ENCODE measurements around the gene BPGM. TPM values are rescaled to one million over a fixed set of nuclear protein-coding genes. Genes with fewer than 3 reads are reported as not detected.

The BPGM gene
- total RNA-seq, 1 donor from 2014 or later = 14.8 TPM

- Histone ChIP-seq H3K36me3 (no peaks in the 10 kb centered on the region), H3K27me3 (no peaks in the 10 kb centered on the region), H3K9me3 (no peaks in the 10 kb centered on the region), H3K4me1 (no peaks in the 10 kb centered on the region), H3K27ac (no peak overlapping the region), H3K4me3 (no peak overlapping the region)
- DNase-seq = no peak
- intact Hi-C loops (cut with DNase I) = no loop called here
- ATAC-seq = peak; percentile 28
- TF ChIP-seq CTCF (IDR thresholded peaks at IDR 0.05) = no peak
Observed at GRCh38 chr7:134710511-134710853, 63.8 kb downstream of the BPGM start.

GRCh38 chr7:134710854-134711624, 64.4 kb downstream of the BPGM start:
- no peak overlapping the region for H3K27ac ChIP-seq
- no peak overlapping the region for H3K4me3 ChIP-seq
- no peaks in the 10 kb centered on the region for H3K27me3 ChIP-seq
- no peaks in the 10 kb centered on the region for H3K9me3 ChIP-seq
- ATAC-seq (peak; percentile 19), DNase-seq (no peak)
- H3K4me1 ChIP-seq = no peaks in the 10 kb centered on the region
- intact Hi-C loops (cut with DNase I) = no loop called here
- TF ChIP-seq CTCF (IDR thresholded peaks at IDR 0.05) = no peak
- H3K36me3 ChIP-seq = no peaks in the 10 kb centered on the region

- no peak for DNase-seq
- no peaks in the 10 kb centered on the region for H3K36me3 ChIP-seq
- intact Hi-C loops (cut with DNase I) = no loop called here
- no peaks in the 10 kb centered on the region for H3K9me3 ChIP-seq
- ATAC-seq = no peak
- H3K4me1 ChIP-seq = no peaks in the 10 kb centered on the region
- no peak for TF ChIP-seq CTCF (IDR thresholded peaks at IDR 0.05)
- H3K27ac ChIP-seq = no peak overlapping the region
- no peaks in the 10 kb centered on the region for H3K27me3 ChIP-seq
- no peak overlapping the region for H3K4me3 ChIP-seq
Observed at GRCh38 chr7:134712196-134712595, 65.5 kb downstream of the BPGM start.

GRCh38 chr7:134714470-134715205, 68.0 kb downstream of the BPGM start:
- no peak for DNase-seq
- ATAC-seq = no peak
- no peaks in the 10 kb centered on the region for H3K4me1 ChIP-seq
- intact Hi-C loops (cut with DNase I) = no loop called here
- no peak for TF ChIP-seq CTCF (IDR thresholded peaks at IDR 0.05)
- no peaks in the 10 kb centered on the region for H3K36me3 ChIP-seq
- no peaks in the 10 kb centered on the region for H3K9me3 ChIP-seq
- H3K27ac ChIP-seq = no peak overlapping the region
- no peak overlapping the region for H3K4me3 ChIP-seq
- no peaks in the 10 kb centered on the region for H3K27me3 ChIP-seq

- intact Hi-C loops (cut with DNase I) = no loop called here
Observed at GRCh38 chr7:134718211-134718875, 71.7 kb downstream of the BPGM start.

More at GRCh38 chr7:134718211-134718875, 71.7 kb downstream of the BPGM start:
- Histone ChIP-seq H3K27me3 (no peaks in the 10 kb centered on the region), H3K9me3 (no peaks in the 10 kb centered on the region), H3K4me1 (peaks cover 4% of the 10 kb centered on the region), H3K36me3 (no peaks in the 10 kb centered on the region), H3K27ac (no peak overlapping the region), H3K4me3 (no peak overlapping the region)
- ATAC-seq = no peak
- no peak for DNase-seq
- no peak for TF ChIP-seq CTCF (IDR thresholded peaks at IDR 0.05)

Measured in upper lobe of right lung (tissue), 1 donor.